Measurements from ENCODE around the gene SLC34A3.

GRCh38 chr9:137194388-137194787 is 36.3 kb upstream of the SLC34A3 start:
- TF ChIP-seq CTCF (IDR thresholded peaks at IDR 0.05) (no peak), EZH2 (IDR thresholded peaks at IDR 0.05) (no peak)

All from neural progenitor cell (in vitro differentiated cells).